ENCODE results near the gene RPP40.

DNA sequence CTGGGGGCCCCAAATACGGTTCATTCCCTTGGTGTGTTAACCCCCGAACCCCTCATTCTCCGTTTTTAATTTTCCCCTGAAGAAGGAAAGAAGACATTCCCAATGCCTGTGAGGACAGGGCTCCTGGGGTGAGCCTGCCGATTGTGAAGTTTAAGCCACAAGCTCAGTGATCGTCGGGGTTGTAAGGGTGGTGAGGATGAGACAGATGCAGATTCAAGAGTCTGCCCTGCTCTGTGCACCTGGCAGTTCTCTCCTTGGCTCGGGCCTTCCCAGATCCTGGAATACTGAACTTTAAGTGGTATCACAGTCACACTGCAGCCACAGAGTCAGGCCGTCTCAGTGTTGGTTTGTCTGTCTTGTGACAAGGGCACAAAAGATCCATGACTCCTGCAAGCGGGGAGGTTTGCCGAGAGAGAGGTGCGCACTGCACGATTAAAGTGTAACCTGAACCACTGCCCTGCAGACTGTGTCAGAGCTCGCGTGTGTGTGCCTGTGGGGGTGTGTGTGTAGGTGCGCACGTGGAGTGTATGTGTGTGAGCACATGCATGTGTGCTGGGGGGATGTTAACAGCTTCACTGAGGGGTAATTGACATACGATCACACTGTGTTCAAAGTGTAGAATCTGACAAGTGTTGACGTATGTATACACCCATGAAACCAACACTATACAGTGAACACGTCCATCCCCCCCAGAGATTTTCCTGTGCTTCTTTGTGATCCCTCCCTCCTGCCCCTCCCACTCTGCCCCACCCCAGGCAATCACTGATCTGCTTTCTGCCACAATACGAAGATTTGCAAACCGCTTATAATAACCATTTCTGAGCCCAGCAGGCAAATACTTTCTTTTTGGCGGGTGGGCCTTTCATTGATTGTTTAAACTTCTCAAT lies 38.9 kb downstream of the RPP40 start:
- TF ChIP-seq, protein P1, sequence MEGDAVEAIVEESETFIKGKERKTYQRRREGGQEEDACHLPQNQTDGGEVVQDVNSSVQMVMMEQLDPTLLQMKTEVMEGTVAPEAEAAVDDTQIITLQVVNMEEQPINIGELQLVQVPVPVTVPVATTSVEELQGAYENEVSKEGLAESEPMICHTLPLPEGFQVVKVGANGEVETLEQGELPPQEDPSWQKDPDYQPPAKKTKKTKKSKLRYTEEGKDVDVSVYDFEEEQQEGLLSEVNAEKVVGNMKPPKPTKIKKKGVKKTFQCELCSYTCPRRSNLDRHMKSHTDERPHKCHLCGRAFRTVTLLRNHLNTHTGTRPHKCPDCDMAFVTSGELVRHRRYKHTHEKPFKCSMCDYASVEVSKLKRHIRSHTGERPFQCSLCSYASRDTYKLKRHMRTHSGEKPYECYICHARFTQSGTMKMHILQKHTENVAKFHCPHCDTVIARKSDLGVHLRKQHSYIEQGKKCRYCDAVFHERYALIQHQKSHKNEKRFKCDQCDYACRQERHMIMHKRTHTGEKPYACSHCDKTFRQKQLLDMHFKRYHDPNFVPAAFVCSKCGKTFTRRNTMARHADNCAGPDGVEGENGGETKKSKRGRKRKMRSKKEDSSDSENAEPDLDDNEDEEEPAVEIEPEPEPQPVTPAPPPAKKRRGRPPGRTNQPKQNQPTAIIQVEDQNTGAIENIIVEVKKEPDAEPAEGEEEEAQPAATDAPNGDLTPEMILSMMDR (IDR thresholded peaks at IDR 0.05), result no peak
- TF ChIP-seq SIN3A (IDR thresholded peaks at IDR 0.05; ENCODE audit: borderline replicate concordance, insufficient read depth, low read depth, low read length), result no peak
- TF ChIP-seq, protein P2, sequence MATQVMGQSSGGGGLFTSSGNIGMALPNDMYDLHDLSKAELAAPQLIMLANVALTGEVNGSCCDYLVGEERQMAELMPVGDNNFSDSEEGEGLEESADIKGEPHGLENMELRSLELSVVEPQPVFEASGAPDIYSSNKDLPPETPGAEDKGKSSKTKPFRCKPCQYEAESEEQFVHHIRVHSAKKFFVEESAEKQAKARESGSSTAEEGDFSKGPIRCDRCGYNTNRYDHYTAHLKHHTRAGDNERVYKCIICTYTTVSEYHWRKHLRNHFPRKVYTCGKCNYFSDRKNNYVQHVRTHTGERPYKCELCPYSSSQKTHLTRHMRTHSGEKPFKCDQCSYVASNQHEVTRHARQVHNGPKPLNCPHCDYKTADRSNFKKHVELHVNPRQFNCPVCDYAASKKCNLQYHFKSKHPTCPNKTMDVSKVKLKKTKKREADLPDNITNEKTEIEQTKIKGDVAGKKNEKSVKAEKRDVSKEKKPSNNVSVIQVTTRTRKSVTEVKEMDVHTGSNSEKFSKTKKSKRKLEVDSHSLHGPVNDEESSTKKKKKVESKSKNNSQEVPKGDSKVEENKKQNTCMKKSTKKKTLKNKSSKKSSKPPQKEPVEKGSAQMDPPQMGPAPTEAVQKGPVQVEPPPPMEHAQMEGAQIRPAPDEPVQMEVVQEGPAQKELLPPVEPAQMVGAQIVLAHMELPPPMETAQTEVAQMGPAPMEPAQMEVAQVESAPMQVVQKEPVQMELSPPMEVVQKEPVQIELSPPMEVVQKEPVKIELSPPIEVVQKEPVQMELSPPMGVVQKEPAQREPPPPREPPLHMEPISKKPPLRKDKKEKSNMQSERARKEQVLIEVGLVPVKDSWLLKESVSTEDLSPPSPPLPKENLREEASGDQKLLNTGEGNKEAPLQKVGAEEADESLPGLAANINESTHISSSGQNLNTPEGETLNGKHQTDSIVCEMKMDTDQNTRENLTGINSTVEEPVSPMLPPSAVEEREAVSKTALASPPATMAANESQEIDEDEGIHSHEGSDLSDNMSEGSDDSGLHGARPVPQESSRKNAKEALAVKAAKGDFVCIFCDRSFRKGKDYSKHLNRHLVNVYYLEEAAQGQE (IDR thresholded peaks at IDR 0.05; ENCODE audit: insufficient read depth in 1 of 2, low read depth in 2 of 2, low read length in 1 of 2), result no peak

All from Panc1 (cell line).